NCI-H526 treated with DMSO at 0.1 percent for 48 hours (cell line): ENCODE results near the gene C10orf71.

Experiments used
- DNase-seq: peaks from one replicate; lab custom pipeline; 2025; lab: John Stamatoyannopoulos, UW

C10orf71 gene

GRCh38 chr10:49318755-49319154, 19.8 kb downstream of the C10orf71 start:
- DNase-seq, result no peak

- DNase-seq, result no peak
These were observed 20.2 kb downstream of the C10orf71 start for GRCh38 chr10:49319206-49319605.

- DNase-seq, result no peak
These were observed 21.2 kb downstream of the C10orf71 start for GRCh38 chr10:49320191-49320590.

- no peak for DNase-seq
These were observed 22.1 kb downstream of the C10orf71 start for GRCh38 chr10:49321021-49321420.

GRCh38 chr10:49322371-49323170, 23.6 kb downstream of the C10orf71 start:
- DNase-seq, result no peak

GRCh38 chr10:49323171-49323895, 24.4 kb downstream of the C10orf71 start:
- DNase-seq, result no peak

- DNase-seq, result no peak
These were observed 24.9 kb downstream of the C10orf71 start for GRCh38 chr10:49323896-49324270.

- no peak for DNase-seq
These were observed 25.7 kb downstream of the C10orf71 start for GRCh38 chr10:49324711-49325110.

GRCh38 chr10:49325131-49325915, 26.4 kb downstream of the C10orf71 start:
- no peak for DNase-seq

GRCh38 chr10:49325916-49326783, 27.2 kb downstream of the C10orf71 start:
- no peak for DNase-seq

- no peak for DNase-seq
These were observed 28.3 kb downstream of the C10orf71 start for GRCh38 chr10:49327036-49327813.

GRCh38 chr10:49328401-49329145, 29.6 kb downstream of the C10orf71 start:
- DNase-seq, result no peak

- no peak for DNase-seq
These were observed 30.2 kb downstream of the C10orf71 start for GRCh38 chr10:49329146-49329505.

- no peak for DNase-seq
These were observed 31.2 kb downstream of the C10orf71 start for GRCh38 chr10:49330127-49330665.

GRCh38 chr10:49331431-49331830, 32.5 kb downstream of the C10orf71 start:
- no peak for DNase-seq

GRCh38 chr10:49332333-49332732, 33.4 kb downstream of the C10orf71 start:
- no peak for DNase-seq

GRCh38 chr10:49332768-49333167, 33.8 kb downstream of the C10orf71 start:
- DNase-seq, result no peak

GRCh38 chr10:49333192-49333591, 34.2 kb downstream of the C10orf71 start:
- no peak for DNase-seq

- no peak for DNase-seq
These were observed 36.0 kb downstream of the C10orf71 start for GRCh38 chr10:49334964-49335363.
